ENCODE data around the gene ZNF738.

DNA sequence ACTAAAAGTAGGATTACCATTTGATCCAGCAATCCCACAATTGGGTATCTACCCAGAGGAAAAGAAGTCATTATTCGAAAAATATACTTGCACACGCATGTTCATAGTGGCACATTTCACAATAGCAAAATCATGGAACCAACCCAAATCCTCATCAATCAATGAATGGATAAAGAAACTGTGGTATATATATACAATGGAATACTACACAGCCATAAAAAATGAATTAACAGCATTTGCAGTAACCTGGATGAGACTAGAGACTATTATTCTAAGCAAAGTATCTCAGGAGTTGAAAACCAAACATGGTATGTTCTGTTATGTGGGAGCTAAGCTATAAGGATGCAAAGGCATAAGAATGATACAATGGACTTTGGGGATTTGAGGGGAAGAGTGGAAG lies 32.6 kb upstream of the ZNF738 start:
- TF ChIP-seq, protein P1, sequence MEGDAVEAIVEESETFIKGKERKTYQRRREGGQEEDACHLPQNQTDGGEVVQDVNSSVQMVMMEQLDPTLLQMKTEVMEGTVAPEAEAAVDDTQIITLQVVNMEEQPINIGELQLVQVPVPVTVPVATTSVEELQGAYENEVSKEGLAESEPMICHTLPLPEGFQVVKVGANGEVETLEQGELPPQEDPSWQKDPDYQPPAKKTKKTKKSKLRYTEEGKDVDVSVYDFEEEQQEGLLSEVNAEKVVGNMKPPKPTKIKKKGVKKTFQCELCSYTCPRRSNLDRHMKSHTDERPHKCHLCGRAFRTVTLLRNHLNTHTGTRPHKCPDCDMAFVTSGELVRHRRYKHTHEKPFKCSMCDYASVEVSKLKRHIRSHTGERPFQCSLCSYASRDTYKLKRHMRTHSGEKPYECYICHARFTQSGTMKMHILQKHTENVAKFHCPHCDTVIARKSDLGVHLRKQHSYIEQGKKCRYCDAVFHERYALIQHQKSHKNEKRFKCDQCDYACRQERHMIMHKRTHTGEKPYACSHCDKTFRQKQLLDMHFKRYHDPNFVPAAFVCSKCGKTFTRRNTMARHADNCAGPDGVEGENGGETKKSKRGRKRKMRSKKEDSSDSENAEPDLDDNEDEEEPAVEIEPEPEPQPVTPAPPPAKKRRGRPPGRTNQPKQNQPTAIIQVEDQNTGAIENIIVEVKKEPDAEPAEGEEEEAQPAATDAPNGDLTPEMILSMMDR (IDR thresholded peaks at IDR 0.05; ENCODE audit: low read depth, low read length), result no peak
- TF ChIP-seq MAX (IDR thresholded peaks at IDR 0.05; ENCODE audit: low read depth, low read length), result no peak
- no peak for TF ChIP-seq POLR2A (IDR thresholded peaks at IDR 0.05; ENCODE audit: extremely low read depth, insufficient read length)
- TF ChIP-seq MYC (IDR thresholded peaks at IDR 0.05; ENCODE audit: low read depth, low read length), result no peak

Measured in NB4 (cell line).